22Rv1 (cell line): Measurements from ENCODE around the gene C1orf35.

Experiments
- H3K27ac ChIP-seq: fragments of 450-650 bp; 2 replicates; pipeline ENCODE4 v1.5.1; 2017
- ZFX ChIP-seq: fragments of 450-650 bp; IDR thresholded peaks from 2 replicates; pipeline ENCODE4 v1.6.1; 2017; ENCODE audit warnings: antibody characterized with exemption, borderline replicate concordance
- TF ChIP-seq, protein P1 (sequence below): fragments of 450-650 bp; IDR thresholded peaks from 2 replicates; pipeline ENCODE4 v1.5.1; 2017; ENCODE audit warnings: mild to moderate bottlenecking

The C1orf35 gene

DNA sequence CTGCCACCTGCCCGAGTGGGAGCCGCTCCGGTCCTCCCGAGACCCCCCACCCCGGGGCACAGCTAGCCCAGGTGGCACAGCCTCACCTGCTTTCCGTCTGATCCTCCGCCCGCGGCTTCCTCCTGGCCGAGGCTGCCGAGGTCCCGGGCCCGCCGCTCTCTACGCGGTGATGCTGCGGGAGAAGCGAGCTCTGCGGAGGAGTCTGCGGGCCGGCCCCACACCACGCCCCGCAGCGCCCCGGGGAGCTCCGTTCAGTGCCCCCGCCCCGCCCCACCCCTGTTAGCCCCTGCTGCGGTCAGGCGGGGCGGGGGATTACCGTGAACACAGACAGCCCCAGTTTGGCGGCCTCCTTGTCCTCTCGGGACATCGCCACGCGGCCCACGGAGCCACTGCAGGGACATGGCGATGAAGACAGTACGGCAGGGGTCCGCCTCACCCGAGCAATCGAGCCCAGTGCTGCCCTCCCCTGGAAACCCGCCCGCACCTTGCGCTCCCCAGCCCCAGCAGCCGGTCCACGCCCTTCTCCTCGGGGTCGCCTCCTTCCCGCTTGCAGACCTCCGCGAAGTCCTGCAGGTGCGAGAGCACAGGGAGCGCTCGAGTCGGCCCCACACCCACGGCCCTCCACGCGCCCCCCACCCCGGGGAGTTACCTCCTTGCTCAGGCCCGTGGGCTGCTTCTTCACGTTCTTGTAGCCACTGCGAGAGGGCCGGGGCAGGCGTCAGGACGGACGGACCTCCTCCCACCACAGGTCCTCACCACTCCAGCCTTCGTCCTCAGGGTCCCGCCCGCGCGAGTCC is 933 bp downstream of the C1orf35 start:
- no peak for TF ChIP-seq ZFX
- TF ChIP-seq, protein P1, sequence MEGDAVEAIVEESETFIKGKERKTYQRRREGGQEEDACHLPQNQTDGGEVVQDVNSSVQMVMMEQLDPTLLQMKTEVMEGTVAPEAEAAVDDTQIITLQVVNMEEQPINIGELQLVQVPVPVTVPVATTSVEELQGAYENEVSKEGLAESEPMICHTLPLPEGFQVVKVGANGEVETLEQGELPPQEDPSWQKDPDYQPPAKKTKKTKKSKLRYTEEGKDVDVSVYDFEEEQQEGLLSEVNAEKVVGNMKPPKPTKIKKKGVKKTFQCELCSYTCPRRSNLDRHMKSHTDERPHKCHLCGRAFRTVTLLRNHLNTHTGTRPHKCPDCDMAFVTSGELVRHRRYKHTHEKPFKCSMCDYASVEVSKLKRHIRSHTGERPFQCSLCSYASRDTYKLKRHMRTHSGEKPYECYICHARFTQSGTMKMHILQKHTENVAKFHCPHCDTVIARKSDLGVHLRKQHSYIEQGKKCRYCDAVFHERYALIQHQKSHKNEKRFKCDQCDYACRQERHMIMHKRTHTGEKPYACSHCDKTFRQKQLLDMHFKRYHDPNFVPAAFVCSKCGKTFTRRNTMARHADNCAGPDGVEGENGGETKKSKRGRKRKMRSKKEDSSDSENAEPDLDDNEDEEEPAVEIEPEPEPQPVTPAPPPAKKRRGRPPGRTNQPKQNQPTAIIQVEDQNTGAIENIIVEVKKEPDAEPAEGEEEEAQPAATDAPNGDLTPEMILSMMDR: peak; percentile 63
- H3K27ac ChIP-seq: peak overlapping the region; percentile 98

DNA sequence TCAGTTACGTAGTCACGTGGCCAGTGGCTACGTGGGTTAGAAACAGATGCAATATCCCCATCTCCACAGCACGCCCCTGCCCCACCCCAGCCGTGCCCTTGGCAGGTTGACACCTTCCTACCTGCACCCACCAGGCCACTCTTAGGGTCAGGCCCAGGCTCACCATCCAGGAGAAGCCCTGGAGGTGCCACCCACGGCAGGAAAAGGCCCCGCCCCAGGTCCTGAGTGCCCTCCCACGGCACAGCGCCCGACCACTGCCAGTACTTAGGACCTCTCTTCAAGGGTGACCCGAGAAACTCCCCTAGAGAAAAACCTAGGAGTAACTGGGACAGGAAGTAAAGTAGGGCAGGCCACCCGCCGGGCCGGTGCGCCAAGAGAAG is 1.5 kb downstream of the C1orf35 start:
- TF ChIP-seq, protein P1: no peak
- no peak for TF ChIP-seq ZFX
- peak overlapping the region; percentile 98 for H3K27ac ChIP-seq

DNA sequence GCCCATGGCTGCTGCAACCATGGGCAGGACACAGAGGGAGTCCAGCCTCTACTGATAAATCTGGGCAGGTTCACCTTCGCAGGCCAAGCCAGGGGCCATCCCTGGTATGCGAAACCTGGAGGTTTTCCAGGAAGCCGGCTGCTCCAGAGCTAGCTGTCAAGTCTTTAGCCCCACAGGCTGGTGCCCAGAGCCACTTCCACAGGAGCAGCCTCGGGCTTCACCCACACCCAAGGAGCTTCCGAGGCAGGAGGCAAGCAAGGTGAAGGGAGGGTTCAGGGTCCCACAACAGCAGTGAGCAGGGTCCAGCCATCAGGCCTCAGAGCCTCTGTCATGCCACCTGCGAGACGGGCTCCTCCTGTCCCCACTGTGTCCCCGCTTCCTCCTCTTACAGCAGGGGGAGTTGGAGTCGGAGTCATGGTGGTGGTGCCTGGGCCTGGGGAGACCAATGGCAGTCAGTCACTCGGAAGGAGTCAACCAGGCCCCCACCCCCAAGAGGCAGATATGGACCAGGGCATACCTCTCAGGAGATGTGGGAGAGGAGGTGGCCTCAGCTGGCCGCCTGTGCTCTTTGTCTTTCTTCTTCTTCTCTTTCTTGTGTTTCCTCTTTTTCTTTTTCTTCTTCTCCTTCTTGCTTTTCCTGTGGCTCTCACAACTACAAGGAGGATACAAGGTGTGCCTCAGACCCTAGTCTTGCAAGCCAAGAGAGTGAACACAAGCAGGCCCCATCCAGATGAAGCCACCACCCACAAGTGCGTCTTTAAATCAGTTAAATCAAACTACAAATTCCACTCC is 2.1 kb downstream of the C1orf35 start:
- H3K27ac ChIP-seq: peak overlapping the region; percentile 98
- TF ChIP-seq, protein P1: no peak
- TF ChIP-seq ZFX: no peak

DNA sequence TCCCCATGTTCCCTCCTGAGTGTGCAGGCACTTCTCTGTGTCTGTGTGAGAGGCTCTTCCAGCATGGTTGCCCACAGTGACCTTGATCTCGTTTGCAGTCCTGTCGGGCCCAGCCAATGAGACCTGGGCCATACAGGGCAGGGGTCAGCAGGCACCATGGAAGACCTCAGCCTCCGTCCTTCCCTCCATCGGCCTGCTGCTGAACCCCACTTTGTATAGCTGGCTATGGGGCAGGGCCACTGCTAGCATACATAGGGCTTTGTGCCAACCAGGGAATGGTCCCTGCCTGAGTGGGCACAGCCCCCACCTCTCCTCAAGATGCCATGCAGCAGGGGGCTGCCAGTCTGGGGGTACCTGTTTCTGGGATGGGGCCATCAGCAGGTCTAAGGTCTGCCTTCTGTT is 3.8 kb downstream of the C1orf35 start:
- peak overlapping the region; percentile 98; the same call in 1 of the 2 replicates for H3K27ac ChIP-seq
- TF ChIP-seq, protein P1: no peak
- no peak for TF ChIP-seq ZFX

DNA sequence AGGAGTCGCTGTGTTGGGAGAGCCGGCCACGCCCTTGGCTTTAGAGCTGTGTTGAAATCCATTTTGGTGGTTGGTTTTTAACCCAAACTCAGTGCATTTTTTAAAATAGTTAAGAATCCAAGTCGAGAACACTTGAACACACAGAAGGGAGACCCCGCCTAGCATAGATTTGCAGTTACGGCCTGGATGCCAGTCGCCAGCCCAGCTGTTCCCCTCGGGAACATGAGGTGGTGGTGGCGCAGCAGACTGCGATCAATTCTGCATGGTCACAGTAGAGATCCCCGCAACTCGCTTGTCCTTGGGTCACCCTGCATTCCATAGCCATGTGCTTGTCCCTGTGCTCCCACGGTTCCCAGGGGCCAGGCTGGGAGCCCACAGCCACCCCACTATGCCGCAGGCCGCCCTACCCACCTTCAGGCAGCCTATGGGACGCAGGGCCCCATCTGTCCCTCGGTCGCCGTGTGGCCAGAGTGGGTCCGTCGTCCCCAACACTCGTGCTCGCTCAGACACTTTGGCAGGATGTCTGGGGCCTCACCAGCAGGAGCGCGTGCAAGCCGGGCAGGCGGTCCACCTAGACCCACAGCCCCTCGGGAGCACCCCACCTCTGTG is 4.7 kb downstream of the C1orf35 start:
- TF ChIP-seq, protein P1: no peak; the same call in none of the 2 replicates
- TF ChIP-seq ZFX: no peak
- H3K27ac ChIP-seq: peak overlapping the region; percentile 98

DNA sequence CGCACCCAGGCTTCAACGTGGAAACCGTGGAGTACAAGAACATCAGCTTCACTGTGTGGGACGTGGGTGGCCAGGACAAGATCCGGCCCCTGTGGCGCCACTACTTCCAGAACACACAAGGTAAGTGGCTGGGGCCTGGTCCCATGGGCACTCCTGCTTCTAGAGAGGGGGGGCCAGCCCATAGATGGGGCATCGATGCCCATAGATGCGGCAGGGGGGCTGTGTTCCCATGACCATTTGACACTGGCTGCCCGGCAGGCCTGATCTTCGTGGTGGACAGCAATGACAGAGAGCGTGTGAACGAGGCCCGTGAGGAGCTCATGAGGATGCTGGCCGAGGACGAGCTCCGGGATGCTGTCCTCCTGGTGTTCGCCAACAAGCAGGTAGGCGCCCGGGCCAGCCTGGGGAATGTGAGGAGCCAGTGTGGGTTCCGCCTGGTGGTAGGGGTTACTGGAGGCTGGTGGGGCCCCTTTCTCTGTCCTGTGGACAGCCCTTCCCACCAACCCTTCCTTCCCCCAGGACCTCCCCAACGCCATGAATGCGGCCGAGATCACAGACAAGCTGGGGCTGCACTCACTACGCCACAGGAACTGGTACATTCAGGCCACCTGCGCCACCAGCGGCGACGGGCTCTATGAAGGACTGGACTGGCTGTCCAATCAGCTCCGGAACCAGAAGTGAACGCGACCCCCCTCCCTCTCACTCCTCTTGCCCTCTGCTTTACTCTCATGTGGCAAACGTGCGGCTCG is 5.6 kb downstream of the C1orf35 start:
- TF ChIP-seq, protein P1: no peak
- TF ChIP-seq ZFX: no peak
- peak overlapping the region; percentile 98; the same call in 1 of the 2 replicates for H3K27ac ChIP-seq
